Left colon (tissue), 2 donors: Measurements from ENCODE around the gene NBPF19. TPM values are rescaled to one million over a fixed set of nuclear protein-coding genes. Genes with fewer than 3 reads are reported as not detected.
"Not testable (repeated sequence)": the region's sequence is repeated elsewhere in the genome, so short reads cannot be mapped to it uniquely, and the experiment has no call there.

Experiments used
- ATAC-seq: fragments of 200-7000 bp; cut with Tn5 transposase; one replicate; pipeline ENCODE4 v1.9.1; 2020; ENCODE audit warnings: mild to moderate bottlenecking, moderate library complexity
- DNase-seq, 2 donors: peaks; one replicate each; pipeline ENCODE4 v3.0.0-alpha.2; 2020
- intact Hi-C, 2 donors: fragments of 100-400 bp; cut with DNase I in 1 of 2; cut with micrococcal nuclease in 1 of 2; formaldehyde crosslinking; loops; one replicate each; pipeline versions ENCODE4 v1.11.2 to v1.14.0; 2022; cut with DNase I, micrococcal nuclease
- long read RNA-seq: library from polyadenylated mRNA; unstranded; transcript quantifications from one replicate; pipeline ENCODE4 v2.0.0, GENCODE V29; 2021
- total RNA-seq, 2 donors: library from RNA; stranded (reverse); fragmentation: NEBNext Ultra II Directional; extraction: Animal tissue kit (Norgen Biotek cat#: 25700); gene quantifications; one replicate each; pipeline ENCODE4 v1.2.1, GENCODE V29; 2021
- donor health status: DM: no; HTN: no; CAD: no.
- donor health status: DM: yes; HTN: yes; CAD: no.

NBPF19 gene, protein sequence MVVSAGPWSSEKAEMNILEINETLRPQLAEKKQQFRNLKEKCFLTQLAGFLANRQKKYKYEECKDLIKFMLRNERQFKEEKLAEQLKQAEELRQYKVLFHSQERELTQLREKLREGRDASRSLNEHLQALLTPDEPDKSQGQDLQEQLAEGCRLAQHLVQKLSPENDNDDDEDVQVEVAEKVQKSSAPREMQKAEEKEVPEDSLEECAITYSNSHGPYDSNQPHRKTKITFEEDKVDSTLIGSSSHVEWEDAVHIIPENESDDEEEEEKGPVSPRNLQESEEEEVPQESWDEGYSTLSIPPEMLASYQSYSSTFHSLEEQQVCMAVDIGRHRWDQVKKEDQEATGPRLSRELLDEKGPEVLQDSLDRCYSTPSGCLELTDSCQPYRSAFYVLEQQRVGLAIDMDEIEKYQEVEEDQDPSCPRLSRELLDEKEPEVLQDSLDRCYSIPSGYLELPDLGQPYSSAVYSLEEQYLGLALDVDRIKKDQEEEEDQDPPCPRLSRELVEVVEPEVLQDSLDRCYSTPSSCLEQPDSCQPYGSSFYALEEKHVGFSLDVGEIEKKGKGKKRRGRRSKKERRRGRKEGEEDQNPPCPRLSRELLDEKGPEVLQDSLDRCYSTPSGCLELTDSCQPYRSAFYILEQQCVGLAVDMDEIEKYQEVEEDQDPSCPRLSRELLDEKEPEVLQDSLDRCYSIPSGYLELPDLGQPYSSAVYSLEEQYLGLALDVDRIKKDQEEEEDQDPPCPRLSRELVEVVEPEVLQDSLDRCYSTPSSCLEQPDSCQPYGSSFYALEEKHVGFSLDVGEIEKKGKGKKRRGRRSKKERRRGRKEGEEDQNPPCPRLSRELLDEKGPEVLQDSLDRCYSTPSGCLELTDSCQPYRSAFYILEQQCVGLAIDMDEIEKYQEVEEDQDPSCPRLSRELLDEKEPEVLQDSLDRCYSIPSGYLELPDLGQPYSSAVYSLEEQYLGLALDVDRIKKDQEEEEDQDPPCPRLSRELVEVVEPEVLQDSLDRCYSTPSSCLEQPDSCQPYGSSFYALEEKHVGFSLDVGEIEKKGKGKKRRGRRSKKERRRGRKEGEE (N-terminal part only)
- 10 to 100 TPM; 13.4 to 17.6 TPM for total RNA-seq
- long read RNA-seq, partial matches to known transcripts = 8 of 20 reads
- long read RNA-seq, other reads (novel, unspliced or antisense) = 12 of 20 reads

DNA sequence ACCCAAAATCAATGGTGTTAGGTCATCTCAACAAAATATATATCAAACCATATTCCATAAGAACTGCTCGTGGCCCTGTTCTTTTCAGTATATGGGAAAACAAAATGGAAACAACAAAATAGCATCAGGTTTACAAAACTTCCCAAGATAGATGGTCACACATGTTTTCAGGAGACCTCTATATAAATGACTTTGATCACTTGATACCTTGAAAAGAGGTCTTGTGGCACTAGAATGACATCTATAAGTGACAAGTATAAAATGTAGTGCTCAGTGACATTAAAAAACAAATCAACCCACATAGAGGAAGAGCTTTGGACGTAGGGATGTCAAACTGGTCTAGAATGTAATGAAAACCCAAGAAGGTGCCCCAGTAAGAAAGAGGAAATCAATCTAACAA is at the start of gene NBPF19:
Gene NBPF19 (plus strand): TSS at position 301 of the 400 bp plus-strand sequence. CDS start 888 bp downstream, outside the sequence.
- ATAC-seq, DNase-seq, intact Hi-C loops: not testable (repeated sequence)

DNA sequence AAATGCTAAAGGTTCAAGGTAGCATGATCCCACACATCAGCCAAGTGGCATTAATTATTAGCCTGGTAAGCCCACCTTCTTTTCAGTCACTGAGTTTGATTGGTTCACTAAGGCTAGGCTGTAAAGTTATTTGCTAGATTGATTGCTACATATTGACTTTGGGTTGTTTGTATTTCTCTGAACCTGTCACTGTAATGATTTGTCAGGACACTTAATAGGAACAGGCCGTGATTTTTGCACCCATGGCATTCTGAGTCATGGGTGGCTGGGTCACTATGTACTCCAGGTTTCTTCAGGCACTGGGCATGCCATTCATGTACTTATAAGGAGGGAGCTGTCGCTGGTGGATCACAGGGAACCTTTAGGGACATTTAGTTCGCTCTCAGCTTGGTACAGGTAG is 46.5 kb upstream of the NBPF19 start:
- ATAC-seq, DNase-seq, intact Hi-C loops: not testable (repeated sequence)

DNA sequence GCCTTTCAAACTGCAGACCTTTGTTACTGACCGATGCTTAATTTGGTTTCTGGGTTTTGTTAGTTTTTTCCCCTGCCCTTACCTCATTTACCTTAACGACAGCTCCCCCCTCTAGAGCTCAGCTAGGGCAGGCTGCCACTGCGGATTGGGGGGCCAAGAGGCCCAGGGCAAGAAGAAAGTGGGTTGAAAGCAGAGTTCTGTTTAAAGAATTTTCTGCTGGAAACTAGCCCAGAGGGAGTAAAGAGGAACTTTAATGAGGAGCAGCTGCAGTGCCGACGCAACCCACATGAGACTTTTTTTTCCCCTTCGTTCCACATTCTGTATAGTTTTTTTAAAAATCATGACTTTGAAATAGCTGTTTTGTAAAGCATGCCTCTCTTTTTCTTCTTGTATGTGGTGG is 29.4 kb upstream of the NBPF19 start:
- intact Hi-C loops, ATAC-seq: not testable (repeated sequence)
- DNase-seq = peak; percentile 23 to 24

DNA sequence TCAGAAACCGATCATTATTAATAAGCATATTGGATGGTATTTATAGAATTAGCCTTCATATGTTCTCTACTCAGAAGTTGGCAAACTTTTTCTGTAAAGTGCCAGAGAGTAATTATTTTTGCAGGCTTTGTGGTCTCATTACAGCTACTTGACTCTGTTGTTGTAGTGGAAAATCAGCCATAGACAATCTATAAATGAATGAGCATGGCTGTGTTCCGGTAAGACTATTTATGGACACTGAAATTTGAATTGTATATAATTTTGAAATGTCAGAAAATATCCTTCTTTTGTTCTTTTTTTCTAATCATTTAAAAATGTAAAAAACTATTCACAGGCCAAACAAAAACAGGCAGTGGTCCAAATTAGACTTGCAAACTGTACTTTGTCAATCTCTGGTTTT is 22.6 kb upstream of the NBPF19 start:
- DNase-seq, intact Hi-C loops, ATAC-seq: not testable (repeated sequence)

DNA sequence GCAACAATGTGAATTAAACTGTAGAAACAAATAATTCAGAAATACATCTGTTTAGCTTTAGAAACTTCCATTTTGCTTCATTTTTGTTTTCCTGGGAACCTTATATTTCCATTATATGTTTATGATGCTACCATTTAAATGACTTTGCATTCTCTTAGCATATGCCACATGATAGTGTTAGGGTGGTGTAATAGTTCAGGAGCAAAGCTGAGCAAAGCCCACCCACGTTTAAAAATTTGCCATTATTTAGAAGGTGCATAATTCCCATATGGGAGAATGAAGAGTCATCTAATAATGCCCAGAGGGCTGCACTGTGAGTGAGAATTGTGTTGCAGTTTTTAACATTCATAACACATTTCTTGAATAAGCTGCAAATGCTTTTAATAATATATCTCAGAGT is 22.2 kb upstream of the NBPF19 start:
- intact Hi-C loops, ATAC-seq, DNase-seq: not testable (repeated sequence)

DNA sequence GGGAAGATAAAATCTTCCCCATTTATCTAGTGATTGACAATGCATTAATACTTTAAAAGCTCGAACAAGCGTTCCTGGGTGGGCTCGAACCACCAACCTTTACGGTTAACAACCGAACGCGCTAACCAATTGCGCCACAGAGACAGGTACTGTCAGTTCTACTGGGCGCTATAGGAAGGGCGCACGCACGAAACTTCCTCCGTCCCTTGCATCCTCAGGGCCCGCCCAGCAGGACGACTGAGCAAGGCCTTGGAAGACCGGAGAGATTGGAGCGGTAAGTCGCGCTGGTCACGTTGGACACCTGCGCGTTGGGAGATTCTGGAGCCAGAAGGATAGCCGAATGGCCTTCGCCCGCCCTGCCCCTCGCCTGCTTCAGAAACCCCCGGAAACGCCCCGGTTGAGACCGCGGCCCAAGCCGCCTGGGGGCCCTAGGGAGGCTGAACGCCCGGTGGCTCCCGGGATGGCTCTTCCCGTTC is 83.5 kb downstream of the NBPF19 start:
- intact Hi-C loops, ATAC-seq: not testable (repeated sequence)
- peak; percentile 53 to 64 for DNase-seq

DNA sequence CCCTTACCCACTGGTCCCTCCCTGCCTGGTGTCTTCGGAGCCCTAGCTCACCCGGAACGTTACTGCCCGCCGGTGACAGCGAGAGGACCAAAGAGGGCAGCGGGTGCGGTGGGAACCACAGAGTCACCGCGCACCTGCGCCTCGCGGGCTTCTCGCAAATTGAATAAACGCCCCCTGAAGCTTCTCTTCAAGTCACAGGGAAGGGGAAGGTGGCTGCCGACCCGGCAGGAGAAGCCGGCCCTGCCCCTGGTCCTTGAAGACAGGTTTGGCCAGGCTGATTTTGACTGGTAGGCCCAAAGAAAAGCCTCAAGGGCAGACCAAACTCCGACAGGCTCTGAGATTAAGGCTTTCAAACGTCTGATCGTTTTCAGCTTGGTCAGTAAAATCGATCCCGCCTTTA is 87.0 kb downstream of the NBPF19 start:
- DNase-seq, intact Hi-C loops, ATAC-seq: not testable (repeated sequence)

DNA sequence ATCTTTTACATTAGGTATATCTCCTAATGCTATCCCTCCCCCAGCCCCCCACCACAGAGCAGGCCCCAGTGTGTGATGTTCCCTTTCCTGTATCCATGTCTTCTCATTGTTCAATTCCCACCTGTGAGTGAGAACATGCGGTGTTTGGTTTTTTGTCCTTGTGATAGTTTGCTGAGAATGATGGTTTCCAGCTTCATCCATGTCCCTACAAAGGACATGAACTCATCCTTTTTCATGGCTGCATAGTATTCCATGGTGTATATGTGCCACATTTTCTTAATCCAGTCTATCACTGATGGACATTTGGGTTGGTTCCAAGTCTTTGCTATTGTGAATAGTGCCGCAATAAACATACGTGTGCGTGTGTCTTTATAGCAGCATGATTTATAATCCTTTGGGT is 90.6 kb downstream of the NBPF19 start:
- ATAC-seq, DNase-seq, intact Hi-C loops: not testable (repeated sequence)

DNA sequence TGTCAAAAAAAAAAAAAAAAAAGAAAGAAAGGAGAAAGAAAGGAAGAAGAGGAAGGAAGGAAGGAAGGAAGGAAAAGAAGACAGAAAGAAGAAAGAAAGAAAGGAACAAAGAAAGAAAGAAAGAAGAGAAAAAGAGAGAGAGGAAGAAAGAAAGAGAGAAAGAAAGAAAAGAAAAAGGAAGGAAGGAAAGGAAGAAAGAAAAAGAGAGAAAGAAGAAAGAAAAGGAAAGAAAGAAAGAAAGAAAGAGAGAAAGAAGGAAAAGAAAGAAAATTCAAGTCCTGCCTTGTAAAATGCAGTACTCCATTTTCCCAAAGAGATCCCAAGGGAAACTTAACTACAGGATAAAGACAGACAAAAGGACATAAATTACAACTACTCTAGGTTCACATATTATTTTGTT is 97.9 kb downstream of the NBPF19 start:
- ATAC-seq, intact Hi-C loops: not testable (repeated sequence)

DNA sequence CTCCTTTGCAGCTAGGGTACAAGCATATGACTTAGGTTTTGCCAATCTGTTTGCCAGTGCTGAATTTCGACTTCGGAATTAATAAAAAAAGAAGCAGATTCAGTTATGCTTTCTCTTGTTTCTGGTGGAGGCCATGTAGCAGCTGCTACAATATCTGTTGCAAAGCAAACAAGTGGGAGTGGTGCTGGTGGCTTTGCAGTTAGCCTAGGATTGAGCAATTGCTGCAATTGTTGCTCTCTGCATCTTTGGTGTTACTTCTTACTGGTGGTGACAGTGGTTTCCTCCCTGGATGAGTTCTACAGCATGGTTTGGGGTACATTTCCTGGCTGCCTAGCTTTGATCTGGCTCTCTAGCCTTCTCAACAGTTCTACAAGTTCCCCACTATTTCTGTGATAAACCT is 110.7 kb downstream of the NBPF19 start:
- ATAC-seq, intact Hi-C loops, DNase-seq: not testable (repeated sequence)

More for the DNA sequence above, 97.9 kb downstream of the NBPF19 start:
- not testable (repeated sequence) for DNase-seq

Other genes with a start within 250 kb of the NBPF19 start
- gene PPIAL4C, start 108.8 kb downstream of the NBPF19 start, total RNA-seq = under 1 TPM in 1 of 2 donors, not detected in 1; 0.61 TPM